ENCODE results near the gene LGI4.

The LGI4 gene

DNA sequence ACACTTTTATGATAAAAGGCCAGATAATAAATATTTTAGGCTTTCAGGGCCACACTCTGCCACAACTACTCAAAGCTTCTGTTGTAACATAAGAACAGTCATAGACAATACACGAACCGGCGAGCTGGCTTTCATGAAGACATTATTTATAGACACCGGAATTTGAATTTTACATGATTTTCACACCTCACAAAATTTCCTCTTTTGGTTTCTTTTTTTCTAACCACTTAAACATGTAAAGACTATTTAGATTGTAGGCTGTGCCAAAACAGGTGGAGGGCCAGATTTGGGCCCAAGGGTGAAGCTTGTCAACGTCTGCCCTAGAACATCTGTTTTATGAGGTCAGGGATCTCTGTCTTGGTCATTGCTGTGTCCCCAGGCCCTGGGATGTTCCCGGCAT, 48.9 kb downstream of the LGI4 start:
- no peak for DNase-seq (ENCODE audit: low read depth in 3 of 3)

DNA sequence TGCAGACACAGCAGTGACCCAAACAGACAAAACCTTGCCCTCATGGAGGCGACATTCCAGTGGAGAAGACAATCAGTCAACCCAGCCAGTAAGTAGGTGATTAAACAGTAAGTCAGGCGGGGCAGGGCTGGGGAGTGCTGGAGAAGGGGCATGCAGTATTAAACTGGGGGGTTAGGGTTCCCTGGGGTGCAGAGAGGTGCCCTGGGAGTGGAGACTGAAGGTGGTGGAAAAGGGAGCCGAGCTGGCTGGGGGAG, 50.4 kb downstream of the LGI4 start:
- DNase-seq (ENCODE audit: low read depth in 3 of 3) = no peak

DNA sequence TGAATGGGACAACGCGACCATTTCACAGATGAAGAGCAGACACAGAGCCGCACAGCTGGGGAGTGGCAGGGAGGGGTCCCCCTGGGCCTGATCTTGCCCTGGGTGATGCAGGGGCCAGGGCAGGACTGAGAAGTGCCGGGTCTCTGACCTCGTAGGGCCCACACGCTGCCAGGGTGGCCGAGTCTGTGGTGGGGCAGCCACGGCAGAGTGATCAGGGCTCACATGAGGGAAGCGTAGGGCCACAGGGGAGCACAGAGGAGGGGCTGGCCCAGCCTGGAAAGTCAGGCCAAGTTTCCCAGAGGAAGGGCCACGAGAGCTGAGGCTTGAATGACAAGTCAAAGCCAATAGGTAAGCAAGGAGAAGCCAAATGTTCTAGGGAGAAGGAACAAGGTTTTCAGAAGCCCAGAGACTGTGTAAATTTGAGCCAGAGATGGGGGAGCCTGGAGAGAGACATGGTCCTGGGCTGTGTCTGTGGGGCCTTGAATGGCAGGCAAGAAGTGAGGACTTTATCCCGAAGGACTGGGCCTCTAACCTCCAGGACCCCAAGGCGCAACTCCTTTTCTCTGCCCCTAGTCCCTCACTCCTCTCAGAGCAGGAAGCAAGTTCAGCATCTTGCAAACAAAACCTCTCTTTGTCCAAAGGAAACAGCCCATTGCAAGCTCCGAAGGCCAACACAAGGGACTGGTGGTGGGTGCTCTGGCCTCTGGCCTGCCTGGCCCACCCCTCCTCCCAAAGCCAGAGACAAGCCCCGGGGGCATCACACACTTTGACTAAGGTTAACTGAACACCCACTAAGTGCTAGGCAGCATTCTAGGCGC, 51.0 kb downstream of the LGI4 start:
- DNase-seq (ENCODE audit: low read depth in 3 of 3) = no peak

DNA sequence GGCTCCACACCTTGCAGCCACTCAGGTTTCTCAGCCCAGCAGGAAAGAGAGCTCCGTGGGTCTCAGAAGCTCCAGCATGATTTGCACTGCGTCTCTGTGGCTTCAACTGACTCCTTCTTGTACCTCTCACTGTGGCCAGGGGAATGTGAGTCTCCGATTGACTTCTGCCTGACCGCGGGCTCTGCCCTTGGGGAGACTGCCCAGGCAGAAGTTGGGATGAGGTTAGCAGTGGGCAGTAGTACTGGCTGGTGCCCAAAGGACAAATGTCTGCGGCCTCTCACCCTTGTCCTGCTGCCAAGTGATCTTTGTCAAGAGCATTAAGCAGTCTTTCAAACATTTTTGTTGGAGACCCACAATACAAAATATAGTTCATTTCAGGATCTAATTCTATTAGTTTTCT, 53.7 kb downstream of the LGI4 start:
- DNase-seq (ENCODE audit: low read depth in 3 of 3) = no peak

DNA sequence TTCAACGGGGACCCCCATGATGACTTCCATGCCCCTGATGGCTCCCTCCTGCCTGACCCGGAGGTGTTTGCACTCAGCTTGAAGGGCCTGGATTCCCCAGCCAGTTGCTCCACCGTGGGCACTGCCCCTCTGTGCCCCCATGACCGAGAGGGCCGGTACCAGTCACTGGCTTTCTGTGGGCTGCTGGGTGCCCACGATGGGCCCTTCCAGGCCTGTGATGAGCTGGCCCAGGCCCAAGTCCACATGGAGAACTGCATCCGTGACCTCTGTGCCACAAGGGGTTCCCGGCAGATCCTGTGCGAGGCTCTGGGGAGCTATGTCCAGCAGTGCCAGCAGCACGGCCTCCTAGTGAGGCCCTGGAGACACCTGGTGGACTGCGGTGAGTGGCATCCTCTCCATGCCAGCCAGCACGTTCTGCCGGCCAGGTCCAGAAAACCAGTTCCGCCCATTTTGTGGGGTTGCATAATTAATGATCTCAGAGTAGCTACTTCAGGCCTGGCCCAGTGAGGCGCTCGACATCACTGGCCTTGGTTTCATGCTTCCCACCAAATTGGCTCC, 54.2 kb downstream of the LGI4 start:
- no peak for DNase-seq (ENCODE audit: low read depth in 3 of 3)

DNA sequence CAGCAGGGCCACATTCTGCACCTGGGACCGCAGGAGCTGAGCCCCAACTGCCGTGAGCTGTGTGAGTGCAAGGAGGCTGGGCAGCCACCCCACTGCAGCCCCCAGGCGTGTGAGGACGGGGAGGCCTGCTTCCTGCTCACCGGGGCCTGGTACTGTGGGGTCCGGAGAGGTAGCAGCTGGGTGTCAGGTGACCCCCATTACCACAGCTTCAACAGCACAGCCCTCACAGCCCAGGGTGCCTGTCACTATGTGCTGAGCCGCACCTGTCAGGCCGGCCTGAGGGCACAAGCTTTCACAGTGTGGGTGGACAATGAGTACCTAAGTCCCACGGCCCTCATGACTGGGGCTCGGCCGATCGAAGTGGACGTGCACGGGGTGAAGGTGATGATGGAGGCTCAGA, 55.0 kb downstream of the LGI4 start:
- DNase-seq (ENCODE audit: low read depth in 3 of 3) = no peak

DNA sequence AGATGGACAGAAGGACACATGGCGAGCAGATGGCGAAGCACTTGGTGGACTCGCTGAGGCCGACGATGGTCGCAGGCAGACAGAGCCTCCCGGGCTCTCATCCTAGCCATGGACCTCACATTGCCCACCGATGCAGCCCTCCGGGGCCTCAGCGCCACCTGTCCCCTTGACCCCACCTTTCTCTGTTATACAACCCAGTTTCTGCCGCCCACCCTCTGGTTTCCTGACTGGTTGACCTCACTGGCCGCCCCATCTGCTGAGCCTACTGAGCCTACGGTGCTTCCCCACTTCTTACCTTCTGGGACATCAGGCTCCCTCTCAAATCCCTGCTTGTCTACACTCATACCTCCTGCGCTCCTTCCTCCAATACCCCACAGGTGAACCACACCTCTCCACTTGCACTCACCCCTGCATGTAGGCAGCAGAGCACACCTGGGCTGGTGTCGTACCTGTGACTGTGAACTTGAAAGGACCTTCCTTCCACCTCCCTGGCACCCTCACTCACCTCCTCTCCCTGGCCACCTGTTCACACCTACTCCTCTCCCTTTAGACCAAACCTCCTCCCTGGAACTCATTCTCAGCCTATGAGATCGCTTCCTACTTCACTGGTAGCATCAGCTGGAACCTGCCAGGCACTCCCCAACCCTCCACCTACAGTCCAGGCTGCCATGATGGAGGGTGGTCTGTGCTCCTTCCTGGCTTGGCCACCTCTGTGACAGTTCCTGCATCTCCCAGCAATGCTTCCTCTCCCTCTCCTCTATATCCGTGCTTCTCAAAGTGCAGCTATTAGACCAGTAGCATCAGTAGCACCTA, 57.2 kb downstream of the LGI4 start:
- no peak for DNase-seq (ENCODE audit: low read depth in 3 of 3)

DNA sequence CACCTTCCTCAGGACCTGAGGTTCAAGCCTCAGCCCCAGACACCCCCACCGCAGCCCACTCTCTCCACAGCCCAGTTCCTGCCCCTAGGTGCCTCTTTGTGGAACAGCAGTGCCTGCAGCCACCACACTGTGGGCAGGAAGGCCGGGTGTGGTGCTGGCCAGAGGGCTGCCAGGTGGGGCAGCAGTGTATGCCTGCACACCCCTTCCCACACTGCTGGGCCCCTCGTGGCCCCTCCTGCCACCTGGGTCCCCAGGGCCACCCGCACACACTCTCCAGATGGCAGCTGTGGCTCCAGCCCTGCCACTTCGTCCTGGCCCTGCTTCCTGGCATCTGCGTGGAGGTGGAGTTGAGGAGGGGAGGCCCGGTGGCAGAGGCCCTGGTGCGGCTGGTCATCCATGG, 58.2 kb downstream of the LGI4 start:
- no peak for DNase-seq (ENCODE audit: low read depth in 3 of 3)

DNA sequence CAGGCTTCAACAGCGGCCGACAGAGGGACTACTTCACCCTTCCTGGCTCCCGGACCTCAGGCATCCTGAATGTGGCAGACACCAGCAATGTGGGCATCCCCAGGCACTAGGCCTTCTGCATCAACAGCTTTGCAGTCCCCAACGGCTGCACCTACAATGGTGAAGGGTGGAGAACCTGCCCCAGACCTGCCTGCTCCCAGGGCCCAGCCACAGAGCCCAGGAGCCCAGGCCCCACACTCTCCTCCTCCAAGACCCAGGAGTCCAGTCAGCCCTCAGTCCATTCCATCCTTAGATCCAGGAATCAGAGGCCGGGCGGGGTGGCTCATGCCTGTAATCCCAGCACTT, 58.9 kb downstream of the LGI4 start:
- no peak for DNase-seq (ENCODE audit: low read depth in 3 of 3)

DNA sequence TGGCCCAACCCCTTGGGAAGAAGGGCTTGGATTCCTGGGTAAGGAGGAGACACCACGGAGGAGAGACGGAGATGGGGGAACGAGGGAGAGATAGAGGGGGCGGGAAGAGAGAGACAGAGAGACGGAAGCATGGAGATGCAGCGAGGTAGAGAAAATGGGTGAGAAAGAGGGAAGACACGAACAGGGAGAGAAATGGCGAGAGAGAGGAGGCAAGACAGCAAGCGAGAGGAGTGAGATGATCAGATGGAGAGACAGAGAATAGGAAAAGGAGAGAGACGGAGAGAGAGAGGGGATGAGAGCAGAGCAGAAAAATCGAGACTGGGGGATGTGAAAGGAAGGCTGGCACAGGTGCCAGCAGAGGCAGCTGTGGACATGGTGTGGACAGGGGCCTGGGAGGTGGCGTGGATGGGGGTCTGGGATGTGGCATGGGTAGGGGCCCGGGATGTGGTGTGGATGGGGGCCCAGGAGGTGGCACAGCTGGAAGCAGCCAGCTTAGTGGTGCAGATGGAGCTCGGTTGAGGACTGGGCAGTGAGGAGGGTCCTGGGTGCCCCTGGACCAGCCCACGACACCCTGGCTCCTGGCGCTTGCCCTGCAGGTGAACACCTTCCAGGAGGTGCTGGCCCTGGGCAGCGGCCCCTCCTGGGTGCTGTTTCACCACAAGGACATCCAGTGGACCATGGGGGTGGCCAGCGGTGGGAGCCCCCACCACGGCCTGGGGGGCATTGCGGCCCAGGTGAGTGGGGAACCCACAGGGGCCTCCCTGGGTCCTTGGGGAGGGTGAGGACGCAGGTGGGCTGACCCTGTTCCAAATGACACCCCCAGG, 59.4 kb downstream of the LGI4 start:
- DNase-seq (ENCODE audit: low read depth in 3 of 3) = no peak
